Uterus (tissue), 4 donors: ENCODE results near the gene SF3A2. TPM values are rescaled to one million over a fixed set of nuclear protein-coding genes. Genes with fewer than 3 reads are reported as not detected.

Experiments used
- DNase-seq, 2 donors: peaks; one replicate each; pipeline ENCODE4 v3.0.0-alpha.2; 2019 to 2020
- H3K27ac ChIP-seq, 2 donors: fragments of 200-600 bp; sonication (generic); 1 replicate in 1 of 2; 2 replicates in 1 of 2; pipeline ENCODE4 v1.5.1; 2016 to 2018
- H3K27me3 ChIP-seq, 2 donors: fragments of 200-600 bp; sonication (generic); one replicate each; pipeline ENCODE4 v1.5.1; 2018 to 2019; ENCODE audit warnings: control low read depth in 1 of 2
- H3K36me3 ChIP-seq, 2 donors: fragments of 200-600 bp; sonication (generic); one replicate each; pipeline ENCODE4 v1.5.1; 2019; ENCODE audit warnings: control low read depth in 1 of 2
- H3K4me1 ChIP-seq, 2 donors: fragments of 200-600 bp; sonication (generic); one replicate each; pipeline ENCODE4 v1.5.1; 2018 to 2019; ENCODE audit warnings: control low read depth in 1 of 2
- H3K4me3 ChIP-seq, 2 donors: fragments of 200-600 bp; sonication (generic); 1 replicate in 1 of 2; 2 replicates in 1 of 2; pipeline ENCODE4 v1.5.1; 2018 to 2019; ENCODE audit warnings: mild to moderate bottlenecking in 1 of 2
- H3K9me3 ChIP-seq, 2 donors: fragments of 200-600 bp; sonication (generic); one replicate each; pipeline ENCODE4 v1.5.1; 2019; ENCODE audit warnings: control low read depth in 1 of 2
- CTCF ChIP-seq, 4 experiments: fragments of 200-600 bp in 2 of 4; fragments of 450-650 bp in 2 of 4; sonication (generic) in 2 of 4; IDR thresholded peaks; one replicate each; pipeline ENCODE4 v1.5.1; 2016 to 2019; ENCODE audit warnings: antibody characterized with exemption in 4 of 4, mild to moderate bottlenecking in 2 of 4, moderate library complexity in 1 of 4
- POLR2A ChIP-seq, 2 donors: fragments of 450-650 bp; IDR thresholded peaks; one replicate each; pipeline ENCODE4 v1.6.1; 2016; ENCODE audit warnings: antibody characterized with exemption in 2 of 2, mild to moderate bottlenecking in 1 of 2, moderate library complexity in 1 of 2
- intact Hi-C: fragments of 100-400 bp; cut with DNase I; formaldehyde crosslinking; loops from one replicate; pipeline ENCODE4 v1.15.1; 2023; ENCODE audit warnings: low total_unique reads
- total RNA-seq, 4 donors: library from RNA; depleted of rRNA in 3 of 4; stranded (reverse); fragments of >200 nt in 3 of 4; gene quantifications; one replicate each; pipeline versions ENCODE4 v1.1.0 to v1.2.4, GENCODE V29; 2014 to 2023
- donor health status: DM: yes; HTN: yes; CAD: no.

SF3A2 gene
- total RNA-seq, 4 donors from 2014 or later: 33.2 to 107 (median 50.6) TPM

- Histone ChIP-seq H3K36me3 (no peaks in the 10 kb centered on the region), H3K9me3 (no peaks in the 10 kb centered on the region), H3K27me3 (peaks cover 6 to 11% of the 10 kb centered on the region in 2 donors), H3K27ac (no peak overlapping the region), H3K4me1 (peaks cover 0 to 15% of the 10 kb centered on the region in 2 donors), H3K4me3 (no peak overlapping the region)
- DNase-seq: no peak
- no peak for TF ChIP-seq CTCF (IDR thresholded peaks at IDR 0.05)
- TF ChIP-seq POLR2A (IDR thresholded peaks at IDR 0.05): no peak
- intact Hi-C loops: no loop called here
Measured at GRCh38 chr19:2287585-2288337, 51.1 kb downstream of the SF3A2 start.

GRCh38 chr19:2288338-2288817, 51.8 kb downstream of the SF3A2 start:
- H3K36me3 ChIP-seq: no peaks in the 10 kb centered on the region
- H3K27ac ChIP-seq: no peak overlapping the region
- H3K27me3 ChIP-seq: peaks cover 6 to 11% of the 10 kb centered on the region in 2 donors
- no peak overlapping the region for H3K4me3 ChIP-seq
- no peak for DNase-seq
- H3K9me3 ChIP-seq: no peaks in the 10 kb centered on the region
- peaks cover 0 to 14% of the 10 kb centered on the region in 2 donors for H3K4me1 ChIP-seq
- no peak for TF ChIP-seq CTCF (IDR thresholded peaks at IDR 0.05)
- no peak for TF ChIP-seq POLR2A (IDR thresholded peaks at IDR 0.05)
- intact Hi-C loops: no loop called here

GRCh38 chr19:2288818-2289713, 52.4 kb downstream of the SF3A2 start:
- no peak for TF ChIP-seq POLR2A (IDR thresholded peaks at IDR 0.05)
- no peak for TF ChIP-seq CTCF (IDR thresholded peaks at IDR 0.05)
- H3K27ac ChIP-seq: no peak overlapping the region
- DNase-seq: no peak
- peaks cover 6 to 11% of the 10 kb centered on the region in 2 donors for H3K27me3 ChIP-seq
- no peaks in the 10 kb centered on the region for H3K36me3 ChIP-seq
- H3K4me1 ChIP-seq: peaks cover 0 to 16% of the 10 kb centered on the region in 2 donors
- intact Hi-C loops: no loop called here
- no peaks in the 10 kb centered on the region for H3K9me3 ChIP-seq
- H3K4me3 ChIP-seq: no peak overlapping the region

GRCh38 chr19:2289714-2290435, 53.3 kb downstream of the SF3A2 start:
- H3K36me3 ChIP-seq: no peaks in the 10 kb centered on the region
- no peaks in the 10 kb centered on the region for H3K9me3 ChIP-seq
- no peak overlapping the region for H3K27ac ChIP-seq
- H3K4me1 ChIP-seq: peaks cover 0 to 24% of the 10 kb centered on the region in 2 donors
- DNase-seq: no peak
- H3K4me3 ChIP-seq: no peak overlapping the region
- peaks cover 6 to 11% of the 10 kb centered on the region in 2 donors for H3K27me3 ChIP-seq
- TF ChIP-seq POLR2A (IDR thresholded peaks at IDR 0.05) (no peak), CTCF (IDR thresholded peaks at IDR 0.05) (no peak)
- intact Hi-C loops: no loop called here
